Measurements from ENCODE around the gene RASGRP1.

DNA sequence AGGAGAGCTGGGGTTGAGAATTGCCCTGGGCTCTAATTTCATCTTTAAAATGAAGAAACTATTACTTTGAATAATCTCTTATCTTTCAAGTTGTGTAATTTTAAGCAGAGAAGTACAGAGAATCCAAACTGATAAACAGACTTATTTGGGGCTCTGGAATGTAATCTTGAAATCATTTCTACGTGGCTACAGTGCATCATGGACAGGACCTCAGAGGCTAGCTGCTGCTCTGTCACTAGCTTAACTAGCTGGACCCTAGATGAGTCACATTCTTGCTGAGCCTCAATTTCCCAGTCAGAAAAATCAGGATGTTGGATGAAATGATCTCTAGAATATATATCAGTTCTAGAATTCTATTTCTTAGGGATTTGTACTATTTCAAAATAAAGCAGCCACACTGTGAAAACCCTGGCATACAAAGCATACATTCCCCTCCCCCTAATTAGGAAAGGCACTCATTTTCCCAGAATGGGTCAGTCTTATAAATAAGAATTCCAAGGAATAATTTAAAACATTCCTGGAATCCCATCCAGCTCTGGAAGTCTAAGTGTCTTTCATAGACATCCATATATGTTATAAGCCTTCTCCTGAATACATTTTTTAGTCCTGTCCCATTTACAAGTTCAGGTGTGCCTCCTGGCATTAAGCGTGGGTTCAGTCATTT, 47.2 kb downstream of the RASGRP1 start:
- no peak for TF ChIP-seq POLR2A (IDR thresholded peaks at IDR 0.05)
- TF ChIP-seq, protein P1, sequence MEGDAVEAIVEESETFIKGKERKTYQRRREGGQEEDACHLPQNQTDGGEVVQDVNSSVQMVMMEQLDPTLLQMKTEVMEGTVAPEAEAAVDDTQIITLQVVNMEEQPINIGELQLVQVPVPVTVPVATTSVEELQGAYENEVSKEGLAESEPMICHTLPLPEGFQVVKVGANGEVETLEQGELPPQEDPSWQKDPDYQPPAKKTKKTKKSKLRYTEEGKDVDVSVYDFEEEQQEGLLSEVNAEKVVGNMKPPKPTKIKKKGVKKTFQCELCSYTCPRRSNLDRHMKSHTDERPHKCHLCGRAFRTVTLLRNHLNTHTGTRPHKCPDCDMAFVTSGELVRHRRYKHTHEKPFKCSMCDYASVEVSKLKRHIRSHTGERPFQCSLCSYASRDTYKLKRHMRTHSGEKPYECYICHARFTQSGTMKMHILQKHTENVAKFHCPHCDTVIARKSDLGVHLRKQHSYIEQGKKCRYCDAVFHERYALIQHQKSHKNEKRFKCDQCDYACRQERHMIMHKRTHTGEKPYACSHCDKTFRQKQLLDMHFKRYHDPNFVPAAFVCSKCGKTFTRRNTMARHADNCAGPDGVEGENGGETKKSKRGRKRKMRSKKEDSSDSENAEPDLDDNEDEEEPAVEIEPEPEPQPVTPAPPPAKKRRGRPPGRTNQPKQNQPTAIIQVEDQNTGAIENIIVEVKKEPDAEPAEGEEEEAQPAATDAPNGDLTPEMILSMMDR (IDR thresholded peaks at IDR 0.05) = no peak
